Prostate gland (tissue), 2 donors: ENCODE results near the gene SLC16A9. TPM values are rescaled to one million over a fixed set of nuclear protein-coding genes. Genes with fewer than 3 reads are reported as not detected.
"Not testable (repeated sequence)": the region's sequence is repeated elsewhere in the genome, so short reads cannot be mapped to it uniquely, and the experiment has no call there.

ENCODE experiments used
- DNase-seq: peaks from one replicate; pipeline ENCODE4 v3.0.0-alpha.2; 2019; ENCODE audit warnings: low spot score
- H3K27ac ChIP-seq, 2 donors: fragments of 200-600 bp; sonication (generic); 2 replicates each; pipeline ENCODE4 v1.5.1; 2017 to 2019
- H3K27me3 ChIP-seq: fragments of 200-600 bp; sonication (generic); replicated peaks from 2 replicates; pipeline ENCODE4 v1.5.1; 2019; ENCODE audit not compliant: insufficient read depth
- H3K36me3 ChIP-seq, 2 donors: fragments of 200-600 bp; sonication (generic); 1 replicate in 1 of 2; 2 replicates in 1 of 2; pipeline versions ENCODE4 v1.5.1 to v1.8.1; 2017 to 2019
- H3K4me1 ChIP-seq: fragments of 200-600 bp; sonication (generic); replicated peaks from 2 replicates; pipeline ENCODE4 v1.5.1; 2019
- H3K4me3 ChIP-seq, 2 donors: fragments of 200-600 bp; sonication (generic); 2 replicates each; pipeline ENCODE4 v1.5.1; 2017 to 2019
- H3K9me3 ChIP-seq: fragments of 200-600 bp; sonication (generic); 2 replicates; pipeline ENCODE4 v1.5.1; 2017
- CTCF ChIP-seq, 4 experiments: fragments of 200-600 bp in 2 of 4; fragments of 450-650 bp in 2 of 4; sonication (generic) in 2 of 4; IDR thresholded peaks; 1 replicate in 3 of 4; 2 replicates in 1 of 4; pipeline ENCODE4 v1.5.1; 2016 to 2019; ENCODE audit warnings: antibody characterized with exemption in 4 of 4, mild to moderate bottlenecking in 2 of 4, moderate library complexity in 2 of 4
- POLR2A ChIP-seq: fragments of 450-650 bp; IDR thresholded peaks from one replicate; pipeline ENCODE4 v1.6.1; 2016; ENCODE audit warnings: antibody characterized with exemption, mild to moderate bottlenecking
- POLR2AphosphoS5 ChIP-seq: sonication (generic); formaldehyde crosslinking; IDR thresholded peaks from one replicate; pipeline ENCODE4 v1.6.1; 2017; ENCODE audit warnings: antibody characterized with exemption
- WGBS: methylation state at CpG from one replicate; pipeline ENCODE4 v1.1.5; 2018; 5-methylcytosine and 5-hydroxymethylcytosine counted together
- intact Hi-C: fragments of 100-400 bp; cut with DNase I; formaldehyde crosslinking; loops from one replicate; pipeline ENCODE4 v1.14.2; 2022
- total RNA-seq, 2 donors: library from RNA; depleted of rRNA; stranded (reverse); fragments of >200 nt; gene quantifications; one replicate each; pipeline ENCODE4 v1.1.0, GENCODE V29; 2016

The SLC16A9 gene
- total RNA-seq, 2 donors from 2014 or later: 9.8 to 15.7 TPM

- Histone ChIP-seq H3K36me3 (no peaks in the 10 kb centered on the region), H3K4me1 (no peaks in the 10 kb centered on the region), H3K9me3 (no peaks in the 10 kb centered on the region), H3K27me3 (no peaks in the 10 kb centered on the region), H3K27ac (no peak overlapping the region), H3K4me3 (no peak overlapping the region)
- intact Hi-C loops: no loop called here
- no peak for DNase-seq
- TF ChIP-seq POLR2A: no peak
- no peak for TF ChIP-seq CTCF (IDR thresholded peaks at IDR 0.05)
- no peak for TF ChIP-seq POLR2AphosphoS5
Measured at GRCh38 chr10:59666310-59666709, 43.3 kb downstream of the SLC16A9 start.

- H3K36me3 ChIP-seq, H3K4me1 ChIP-seq, H3K27me3 ChIP-seq, H3K27ac ChIP-seq, H3K4me3 ChIP-seq, intact Hi-C loops, H3K9me3 ChIP-seq, DNase-seq: not testable (repeated sequence)
- 96% methylated on average over 7 of the region's 7 CpGs for WGBS
Measured at GRCh38 chr10:59663213-59663612, 46.4 kb downstream of the SLC16A9 start.

GRCh38 chr10:59657724-59658123, 51.9 kb downstream of the SLC16A9 start:
- no peaks in the 10 kb centered on the region for H3K36me3 ChIP-seq
- H3K9me3 ChIP-seq: no peaks in the 10 kb centered on the region
- H3K27me3 ChIP-seq: no peaks in the 10 kb centered on the region
- intact Hi-C loops: no loop called here
- WGBS: 69% methylated on average over 1 of the region's 1 CpG
- no peak overlapping the region for H3K4me3 ChIP-seq
- no peak overlapping the region for H3K27ac ChIP-seq
- H3K4me1 ChIP-seq: no peaks in the 10 kb centered on the region
- no peak for TF ChIP-seq POLR2A
- TF ChIP-seq POLR2AphosphoS5: no peak
- no peak for TF ChIP-seq CTCF (IDR thresholded peaks at IDR 0.05)
- no peak for DNase-seq

GRCh38 chr10:59655309-59655708, 54.3 kb downstream of the SLC16A9 start:
- 95% methylated on average over 1 of the region's 1 CpG for WGBS
- no peak overlapping the region for H3K27ac ChIP-seq
- no peak for DNase-seq
- H3K27me3 ChIP-seq: no peaks in the 10 kb centered on the region
- TF ChIP-seq POLR2AphosphoS5 (no peak), POLR2A (no peak), CTCF (IDR thresholded peaks at IDR 0.05) (no peak)
- H3K9me3 ChIP-seq: no peaks in the 10 kb centered on the region
- no peaks in the 10 kb centered on the region for H3K36me3 ChIP-seq
- no peaks in the 10 kb centered on the region for H3K4me1 ChIP-seq
- no peak overlapping the region for H3K4me3 ChIP-seq
- intact Hi-C loops: no loop called here

GRCh38 chr10:59654007-59654406, 55.6 kb downstream of the SLC16A9 start:
- H3K4me1 ChIP-seq: no peaks in the 10 kb centered on the region
- no peak overlapping the region for H3K27ac ChIP-seq
- 37% methylated on average over 4 of the region's 4 CpGs for WGBS
- DNase-seq: no peak
- TF ChIP-seq POLR2A (no peak), POLR2AphosphoS5 (no peak), CTCF (IDR thresholded peaks at IDR 0.05) (no peak)
- no peaks in the 10 kb centered on the region for H3K36me3 ChIP-seq
- intact Hi-C loops: no loop called here
- no peaks in the 10 kb centered on the region for H3K9me3 ChIP-seq
- no peaks in the 10 kb centered on the region for H3K27me3 ChIP-seq
- no peak overlapping the region for H3K4me3 ChIP-seq
